ELR (cell line): ENCODE measurements around the gene CCDC63.

Experiments
- DNase-seq: peaks from one replicate; pipeline ENCODE4 v3.0.0-alpha.2; 2015; ENCODE audit warnings: low read depth

The CCDC63 gene

GRCh38 chr12:110885152-110885840 is 38.5 kb downstream of the CCDC63 start:
- DNase-seq: no peak

GRCh38 chr12:110888256-110888991 is 41.6 kb downstream of the CCDC63 start:
- no peak for DNase-seq

GRCh38 chr12:110889361-110889760 is 42.6 kb downstream of the CCDC63 start:
- DNase-seq: no peak

- no peak for DNase-seq
Observed at GRCh38 chr12:110893956-110894355, 47.2 kb downstream of the CCDC63 start.

- DNase-seq: no peak
Observed at GRCh38 chr12:110896559-110896958, 49.8 kb downstream of the CCDC63 start.

- DNase-seq: no peak
Observed at GRCh38 chr12:110901401-110901800, 54.6 kb downstream of the CCDC63 start.

GRCh38 chr12:110903511-110903910 is 56.7 kb downstream of the CCDC63 start:
- DNase-seq: no peak

GRCh38 chr12:110906083-110906482 is 59.3 kb downstream of the CCDC63 start:
- peak; percentile 7 for DNase-seq

- DNase-seq: no peak
Observed at GRCh38 chr12:110906516-110906915, 59.7 kb downstream of the CCDC63 start.

- no peak for DNase-seq
Observed at GRCh38 chr12:110906985-110907384, 60.2 kb downstream of the CCDC63 start.

- no peak for DNase-seq
Observed at GRCh38 chr12:110907583-110907982, 60.8 kb downstream of the CCDC63 start.

GRCh38 chr12:110908377-110909152 is 61.8 kb downstream of the CCDC63 start:
- DNase-seq: no peak

GRCh38 chr12:110912263-110912662 is 65.5 kb downstream of the CCDC63 start:
- no peak for DNase-seq

- DNase-seq: no peak
Observed at GRCh38 chr12:110913119-110914056, 66.6 kb downstream of the CCDC63 start.

- peak; percentile 61 for DNase-seq
Observed at GRCh38 chr12:110916295-110916875, 69.6 kb downstream of the CCDC63 start.

- DNase-seq: peak; percentile 90
Observed at GRCh38 chr12:110917467-110917866, 70.7 kb downstream of the CCDC63 start.

GRCh38 chr12:110917961-110918360 is 71.2 kb downstream of the CCDC63 start:
- peak; percentile 40 for DNase-seq

GRCh38 chr12:110919720-110920119 is 72.9 kb downstream of the CCDC63 start:
- DNase-seq: no peak

GRCh38 chr12:110920324-110920910 is 73.6 kb downstream of the CCDC63 start, which contains the start of gene MYL2:
MYL2 (minus strand) TSS chr12:110920579; CDS start chr12:110920529, 50 bp downstream.
- DNase-seq: no peak

- peak; percentile 87 for DNase-seq
Observed at GRCh38 chr12:110921262-110921661, 74.5 kb downstream of the CCDC63 start.

- DNase-seq: no peak
Observed at GRCh38 chr12:110922652-110923051, 75.9 kb downstream of the CCDC63 start.
